ENCODE results near the gene HINFP. TPM values are rescaled to one million over a fixed set of nuclear protein-coding genes. Genes with fewer than 3 reads are reported as not detected.

HINFP gene
- total and polyA plus RNA-seq, 4 donors: 6.4 to 14.3 (median 8.3) TPM

DNA sequence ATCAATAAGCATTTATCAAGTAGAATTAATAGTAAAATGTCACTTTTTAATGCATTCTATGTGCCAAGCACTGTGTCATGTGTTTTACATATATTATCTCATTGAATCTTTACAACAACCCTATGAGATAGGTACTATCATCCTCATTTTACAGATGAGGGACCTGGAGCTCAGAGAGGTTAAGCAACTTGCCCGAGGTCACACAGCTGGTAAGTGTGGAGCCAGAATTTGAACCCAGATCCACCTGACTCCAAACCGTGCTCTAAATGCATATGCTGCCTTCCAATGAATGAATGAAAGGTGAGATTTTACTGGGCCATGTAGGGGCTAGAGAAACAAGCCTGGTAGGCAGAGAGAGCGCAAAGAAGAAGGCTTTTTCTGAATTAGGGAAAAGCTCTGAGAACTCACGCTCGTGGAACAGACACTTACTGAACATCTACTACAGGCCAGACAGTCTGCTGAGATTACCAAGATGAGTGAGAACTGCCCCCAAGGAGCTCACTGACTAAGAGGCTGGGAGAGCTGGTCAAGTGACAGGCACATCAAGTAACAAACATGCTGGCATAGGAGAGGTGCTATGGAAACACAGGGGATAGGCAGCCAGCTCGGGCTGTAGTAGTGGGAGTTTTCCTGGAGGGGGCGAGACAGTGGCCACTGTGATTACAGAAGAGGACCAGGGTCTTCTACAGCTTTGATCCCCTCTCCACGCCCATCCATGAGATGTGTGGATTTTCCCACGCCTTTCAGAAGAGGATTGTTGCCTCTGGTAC, 31.9 kb downstream of the HINFP start:
- Histone ChIP-seq H3K9ac (ENCODE audit: low read depth in 1 of 2, low read length in 2 of 2) (no peak overlapping the region), H3K4me3 (ENCODE audit: low read depth in 1 of 3, low read length in 3 of 3) (no peak overlapping the region), H3K27ac (ENCODE audit: low read depth in 1 of 2, low read length in 2 of 2) (no peak overlapping the region), H3K9me3 (ENCODE audit: control insufficient read depth in 4 of 4, low read length in 3 of 4) (no peaks in the 10 kb centered on the region), H3K27me3 (ENCODE audit: control insufficient read depth in 4 of 4, insufficient read depth in 4 of 4, low read length in 3 of 4) (no peaks in the 10 kb centered on the region), H3K4me1 (ENCODE audit: control insufficient read depth in 4 of 4, insufficient read depth in 4 of 4, low read length in 3 of 4) (peaks cover 2 to 15% (median 9%) of the 10 kb centered on the region in 4 donors), H3K36me3 (ENCODE audit: control insufficient read depth in 4 of 4, insufficient read depth in 3 of 4, low read depth in 1 of 4, low read length in 3 of 4) (no peaks in the 10 kb centered on the region)
- TF ChIP-seq, protein P1, sequence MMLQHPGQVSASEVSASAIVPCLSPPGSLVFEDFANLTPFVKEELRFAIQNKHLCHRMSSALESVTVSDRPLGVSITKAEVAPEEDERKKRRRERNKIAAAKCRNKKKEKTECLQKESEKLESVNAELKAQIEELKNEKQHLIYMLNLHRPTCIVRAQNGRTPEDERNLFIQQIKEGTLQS (IDR thresholded peaks at IDR 0.05): no peak
- TF ChIP-seq GABPA (IDR thresholded peaks at IDR 0.05 in 1 of 2, conservative IDR thresholded peaks at IDR 0.05 in 1 of 2): no peak
- TF ChIP-seq NR2F2 (IDR thresholded peaks at IDR 0.05): no peak
- no peak for TF ChIP-seq YY1 (IDR thresholded peaks at IDR 0.05)
- TF ChIP-seq HNF4A (conservative IDR thresholded peaks at IDR 0.05): no peak
- TF ChIP-seq TAF1 (conservative IDR thresholded peaks at IDR 0.05): no peak
- TF ChIP-seq, protein P2, sequence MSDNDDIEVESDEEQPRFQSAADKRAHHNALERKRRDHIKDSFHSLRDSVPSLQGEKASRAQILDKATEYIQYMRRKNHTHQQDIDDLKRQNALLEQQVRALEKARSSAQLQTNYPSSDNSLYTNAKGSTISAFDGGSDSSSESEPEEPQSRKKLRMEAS (IDR thresholded peaks at IDR 0.05): no peak
- TF ChIP-seq RAD21 (IDR thresholded peaks at IDR 0.05): no peak
- no peak for TF ChIP-seq EGR1 (IDR thresholded peaks at IDR 0.05; ENCODE audit: low read depth in 2 of 2)
- TF ChIP-seq, protein P3, sequence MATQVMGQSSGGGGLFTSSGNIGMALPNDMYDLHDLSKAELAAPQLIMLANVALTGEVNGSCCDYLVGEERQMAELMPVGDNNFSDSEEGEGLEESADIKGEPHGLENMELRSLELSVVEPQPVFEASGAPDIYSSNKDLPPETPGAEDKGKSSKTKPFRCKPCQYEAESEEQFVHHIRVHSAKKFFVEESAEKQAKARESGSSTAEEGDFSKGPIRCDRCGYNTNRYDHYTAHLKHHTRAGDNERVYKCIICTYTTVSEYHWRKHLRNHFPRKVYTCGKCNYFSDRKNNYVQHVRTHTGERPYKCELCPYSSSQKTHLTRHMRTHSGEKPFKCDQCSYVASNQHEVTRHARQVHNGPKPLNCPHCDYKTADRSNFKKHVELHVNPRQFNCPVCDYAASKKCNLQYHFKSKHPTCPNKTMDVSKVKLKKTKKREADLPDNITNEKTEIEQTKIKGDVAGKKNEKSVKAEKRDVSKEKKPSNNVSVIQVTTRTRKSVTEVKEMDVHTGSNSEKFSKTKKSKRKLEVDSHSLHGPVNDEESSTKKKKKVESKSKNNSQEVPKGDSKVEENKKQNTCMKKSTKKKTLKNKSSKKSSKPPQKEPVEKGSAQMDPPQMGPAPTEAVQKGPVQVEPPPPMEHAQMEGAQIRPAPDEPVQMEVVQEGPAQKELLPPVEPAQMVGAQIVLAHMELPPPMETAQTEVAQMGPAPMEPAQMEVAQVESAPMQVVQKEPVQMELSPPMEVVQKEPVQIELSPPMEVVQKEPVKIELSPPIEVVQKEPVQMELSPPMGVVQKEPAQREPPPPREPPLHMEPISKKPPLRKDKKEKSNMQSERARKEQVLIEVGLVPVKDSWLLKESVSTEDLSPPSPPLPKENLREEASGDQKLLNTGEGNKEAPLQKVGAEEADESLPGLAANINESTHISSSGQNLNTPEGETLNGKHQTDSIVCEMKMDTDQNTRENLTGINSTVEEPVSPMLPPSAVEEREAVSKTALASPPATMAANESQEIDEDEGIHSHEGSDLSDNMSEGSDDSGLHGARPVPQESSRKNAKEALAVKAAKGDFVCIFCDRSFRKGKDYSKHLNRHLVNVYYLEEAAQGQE (IDR thresholded peaks at IDR 0.05): no peak
- TF ChIP-seq JUND (IDR thresholded peaks at IDR 0.05): no peak
- no peak for TF ChIP-seq HNF4G (IDR thresholded peaks at IDR 0.05)
- no peak for TF ChIP-seq FOXA2 (IDR thresholded peaks at IDR 0.05)
- no peak for TF ChIP-seq SP1 (IDR thresholded peaks at IDR 0.05)
- no peak for TF ChIP-seq FOXA1 (IDR thresholded peaks at IDR 0.05)
- TF ChIP-seq, protein P4, sequence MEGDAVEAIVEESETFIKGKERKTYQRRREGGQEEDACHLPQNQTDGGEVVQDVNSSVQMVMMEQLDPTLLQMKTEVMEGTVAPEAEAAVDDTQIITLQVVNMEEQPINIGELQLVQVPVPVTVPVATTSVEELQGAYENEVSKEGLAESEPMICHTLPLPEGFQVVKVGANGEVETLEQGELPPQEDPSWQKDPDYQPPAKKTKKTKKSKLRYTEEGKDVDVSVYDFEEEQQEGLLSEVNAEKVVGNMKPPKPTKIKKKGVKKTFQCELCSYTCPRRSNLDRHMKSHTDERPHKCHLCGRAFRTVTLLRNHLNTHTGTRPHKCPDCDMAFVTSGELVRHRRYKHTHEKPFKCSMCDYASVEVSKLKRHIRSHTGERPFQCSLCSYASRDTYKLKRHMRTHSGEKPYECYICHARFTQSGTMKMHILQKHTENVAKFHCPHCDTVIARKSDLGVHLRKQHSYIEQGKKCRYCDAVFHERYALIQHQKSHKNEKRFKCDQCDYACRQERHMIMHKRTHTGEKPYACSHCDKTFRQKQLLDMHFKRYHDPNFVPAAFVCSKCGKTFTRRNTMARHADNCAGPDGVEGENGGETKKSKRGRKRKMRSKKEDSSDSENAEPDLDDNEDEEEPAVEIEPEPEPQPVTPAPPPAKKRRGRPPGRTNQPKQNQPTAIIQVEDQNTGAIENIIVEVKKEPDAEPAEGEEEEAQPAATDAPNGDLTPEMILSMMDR (IDR thresholded peaks at IDR 0.05; ENCODE audit: low read depth, low read length, missing input control): no peak
- 84% methylated on average over 9 of the region's 9 CpGs for whole genome bisulfite sequencing
- DNase-seq (ENCODE audit: low spot score): no peak

- H3K4me1 ChIP-seq (ENCODE audit: control insufficient read depth in 4 of 4, insufficient read depth in 4 of 4, low read length in 3 of 4): peaks cover 0 to 6% (median 4%) of the 10 kb centered on the region in 4 donors
- DNase-seq (ENCODE audit: low spot score): no peak
- no peaks in the 10 kb centered on the region for H3K27me3 ChIP-seq (ENCODE audit: control insufficient read depth in 4 of 4, insufficient read depth in 4 of 4, low read length in 3 of 4)
- H3K36me3 ChIP-seq (ENCODE audit: control insufficient read depth in 4 of 4, insufficient read depth in 3 of 4, low read depth in 1 of 4, low read length in 3 of 4): no peaks in the 10 kb centered on the region
- no peak overlapping the region for H3K27ac ChIP-seq (ENCODE audit: low read depth in 1 of 2, low read length in 2 of 2)
- WGBS: 95% methylated on average over 6 of the region's 6 CpGs
- no peaks in the 10 kb centered on the region for H3K9me3 ChIP-seq (ENCODE audit: control insufficient read depth in 4 of 4, low read length in 3 of 4)
- H3K4me3 ChIP-seq (ENCODE audit: low read depth in 1 of 3, low read length in 3 of 3): no peak overlapping the region
- TF ChIP-seq SP1 (IDR thresholded peaks at IDR 0.05) (no peak), HNF4A (conservative IDR thresholded peaks at IDR 0.05) (no peak), TAF1 (conservative IDR thresholded peaks at IDR 0.05) (no peak), FOXA2 (IDR thresholded peaks at IDR 0.05) (no peak), FOXA1 (IDR thresholded peaks at IDR 0.05) (no peak), JUND (IDR thresholded peaks at IDR 0.05) (no peak), EGR1 (IDR thresholded peaks at IDR 0.05; ENCODE audit: low read depth in 2 of 2) (no peak), GABPA (IDR thresholded peaks at IDR 0.05 in 1 of 2, conservative IDR thresholded peaks at IDR 0.05 in 1 of 2) (no peak), RAD21 (IDR thresholded peaks at IDR 0.05) (no peak)
- TF ChIP-seq, protein P5, sequence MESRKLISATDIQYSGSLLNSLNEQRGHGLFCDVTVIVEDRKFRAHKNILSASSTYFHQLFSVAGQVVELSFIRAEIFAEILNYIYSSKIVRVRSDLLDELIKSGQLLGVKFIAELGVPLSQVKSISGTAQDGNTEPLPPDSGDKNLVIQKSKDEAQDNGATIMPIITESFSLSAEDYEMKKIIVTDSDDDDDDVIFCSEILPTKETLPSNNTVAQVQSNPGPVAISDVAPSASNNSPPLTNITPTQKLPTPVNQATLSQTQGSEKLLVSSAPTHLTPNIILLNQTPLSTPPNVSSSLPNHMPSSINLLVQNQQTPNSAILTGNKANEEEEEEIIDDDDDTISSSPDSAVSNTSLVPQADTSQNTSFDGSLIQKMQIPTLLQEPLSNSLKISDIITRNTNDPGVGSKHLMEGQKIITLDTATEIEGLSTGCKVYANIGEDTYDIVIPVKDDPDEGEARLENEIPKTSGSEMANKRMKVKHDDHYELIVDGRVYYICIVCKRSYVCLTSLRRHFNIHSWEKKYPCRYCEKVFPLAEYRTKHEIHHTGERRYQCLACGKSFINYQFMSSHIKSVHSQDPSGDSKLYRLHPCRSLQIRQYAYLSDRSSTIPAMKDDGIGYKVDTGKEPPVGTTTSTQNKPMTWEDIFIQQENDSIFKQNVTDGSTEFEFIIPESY (IDR thresholded peaks at IDR 0.05): no peak
- TF ChIP-seq, protein P1 (IDR thresholded peaks at IDR 0.05): no peak
- H3K9ac ChIP-seq (ENCODE audit: low read depth in 1 of 2, low read length in 2 of 2): no peak overlapping the region
These were observed 32.8 kb downstream of the HINFP start for GRCh38 chr11:119154178-119154577.
